ENCODE results near the gene C6orf89.

C6orf89 gene

DNA sequence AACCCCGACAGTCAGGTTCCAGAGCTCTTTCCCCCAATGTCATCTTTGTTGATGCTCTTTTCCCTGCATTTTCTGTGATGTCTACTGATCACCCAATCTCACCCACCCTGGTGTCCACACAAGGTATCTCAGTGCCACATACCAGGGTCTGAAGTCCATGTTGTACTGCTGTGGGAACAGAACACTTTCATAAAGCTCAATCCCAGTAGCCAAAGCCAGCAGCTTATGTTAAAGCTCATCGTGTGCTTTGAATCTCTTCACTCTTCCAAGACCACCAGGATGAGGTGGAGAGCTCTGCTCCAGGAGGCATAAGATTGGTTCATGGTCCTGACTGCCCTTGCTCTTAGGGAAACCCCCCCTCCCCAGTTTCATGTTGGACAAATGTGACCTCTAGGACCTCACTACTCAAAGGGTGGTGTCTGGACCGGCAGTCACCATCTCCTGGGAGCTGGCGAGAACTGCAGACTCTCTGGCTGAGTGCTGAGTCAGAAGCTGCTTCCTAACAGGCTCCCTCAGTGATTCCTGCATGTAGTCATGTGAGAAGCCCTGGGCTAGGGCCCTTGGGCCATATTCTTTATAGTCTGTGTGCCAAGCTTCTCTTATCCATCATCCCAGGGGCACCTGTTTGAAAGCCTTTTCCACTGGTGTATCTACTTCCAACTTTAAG, 33.1 kb upstream of the C6orf89 start:
- DNase-seq, result peak; percentile 26

DNA sequence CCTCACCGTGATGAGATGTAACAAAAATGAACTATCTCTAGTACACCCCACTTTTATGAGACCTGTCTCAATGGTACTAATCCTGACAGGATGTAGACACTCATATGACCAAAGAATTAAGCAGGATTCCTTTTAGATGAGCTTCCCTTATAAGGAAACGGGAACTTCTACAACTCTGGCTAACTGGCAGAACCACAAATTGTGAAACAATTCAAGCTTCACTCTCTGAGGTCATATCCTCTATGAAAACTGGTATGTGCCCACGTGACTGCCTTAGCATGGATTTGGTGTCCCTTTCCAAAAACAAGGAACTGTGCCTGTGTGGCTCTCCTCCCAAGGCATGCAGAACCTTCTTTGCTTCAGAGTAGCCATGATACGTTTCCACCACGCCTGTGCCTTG, 32.4 kb upstream of the C6orf89 start:
- DNase-seq, result peak; percentile 100

- no peak for DNase-seq
Measured at GRCh38 chr6:36855750-36856149, 30.0 kb upstream of the C6orf89 start.

DNA sequence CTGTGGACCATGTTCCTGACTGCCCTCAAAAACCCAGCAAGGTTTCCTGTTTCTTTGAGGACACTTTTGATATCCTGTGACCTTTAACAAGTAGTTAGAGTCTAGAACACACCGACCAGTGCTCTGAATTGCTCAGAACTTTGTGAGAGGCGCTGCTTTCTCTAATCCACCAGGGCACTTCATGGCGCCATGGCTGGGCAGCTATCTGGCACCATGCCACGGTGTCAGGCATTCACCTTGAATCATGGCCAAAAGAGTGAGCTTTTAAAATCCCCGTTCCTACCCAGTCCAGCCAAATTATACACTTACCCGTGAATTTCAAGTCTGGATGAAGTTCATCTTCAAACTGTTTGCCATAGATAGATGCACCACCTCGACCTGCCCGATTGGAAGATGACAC, 29.5 kb upstream of the C6orf89 start:
- no peak for DNase-seq

GRCh38 chr6:36857325-36857724, 28.4 kb upstream of the C6orf89 start:
- no peak for DNase-seq

DNA sequence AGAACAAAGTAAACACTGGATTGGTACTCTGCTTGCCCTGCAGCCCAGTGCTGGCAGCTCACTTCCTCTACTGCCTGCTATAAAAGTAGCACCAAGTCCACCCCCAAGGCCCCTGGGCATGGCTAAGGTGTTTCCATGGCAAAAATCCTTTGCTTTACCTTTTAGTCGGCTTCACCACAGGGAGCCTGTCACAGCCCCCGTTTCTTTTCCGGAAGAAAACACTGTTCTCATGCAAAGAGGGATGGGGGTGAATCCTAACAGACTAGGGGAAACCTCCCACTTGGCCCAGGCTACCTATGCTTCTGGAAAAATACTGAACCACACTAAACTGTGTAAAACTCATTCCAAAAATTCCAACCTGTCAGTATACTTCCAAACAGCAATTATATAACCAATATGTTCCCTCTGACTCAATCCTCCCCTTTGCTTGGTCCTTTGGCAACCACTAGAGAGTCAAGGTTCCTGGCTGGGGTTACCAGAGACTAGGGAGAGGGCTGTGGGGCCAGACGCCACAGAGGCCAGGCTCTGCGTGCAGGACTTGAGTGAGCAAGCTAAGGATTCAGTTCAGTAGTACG, 27.3 kb upstream of the C6orf89 start:
- DNase-seq, result no peak

GRCh38 chr6:36860126-36860525, 25.6 kb upstream of the C6orf89 start:
- DNase-seq, result no peak

DNA sequence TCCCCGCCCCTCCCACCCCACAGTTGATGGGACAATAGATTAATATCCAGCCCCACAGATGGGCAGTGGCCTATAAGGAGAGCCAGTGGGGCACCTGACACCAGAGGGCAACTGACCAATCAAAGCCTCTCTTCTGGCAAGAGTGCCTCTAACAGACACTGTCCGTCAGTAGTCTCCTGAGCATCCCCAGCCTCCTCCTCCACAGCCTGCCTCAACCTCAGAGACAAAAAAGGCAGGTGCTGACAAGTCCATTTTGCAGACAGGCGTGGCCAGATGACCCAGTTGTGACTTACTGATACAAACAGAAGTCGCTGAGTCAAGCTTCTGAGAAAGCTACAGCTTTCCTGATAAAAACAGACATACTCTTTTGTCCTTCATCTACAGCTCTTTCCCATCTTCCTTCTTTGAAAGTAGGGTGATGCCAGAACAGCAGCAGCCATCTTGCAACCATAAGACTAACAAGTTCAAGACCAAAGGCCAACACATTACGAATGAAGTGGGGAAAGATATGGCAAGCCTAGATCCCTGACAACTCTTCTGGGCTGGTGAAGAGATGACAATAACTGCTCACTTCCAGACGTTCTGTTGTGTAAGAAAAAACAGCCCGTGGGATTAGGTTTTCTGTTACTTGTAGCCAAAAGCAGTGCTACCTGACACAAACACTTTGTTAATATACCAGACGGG, 23.4 kb upstream of the C6orf89 start:
- no peak for DNase-seq

DNA sequence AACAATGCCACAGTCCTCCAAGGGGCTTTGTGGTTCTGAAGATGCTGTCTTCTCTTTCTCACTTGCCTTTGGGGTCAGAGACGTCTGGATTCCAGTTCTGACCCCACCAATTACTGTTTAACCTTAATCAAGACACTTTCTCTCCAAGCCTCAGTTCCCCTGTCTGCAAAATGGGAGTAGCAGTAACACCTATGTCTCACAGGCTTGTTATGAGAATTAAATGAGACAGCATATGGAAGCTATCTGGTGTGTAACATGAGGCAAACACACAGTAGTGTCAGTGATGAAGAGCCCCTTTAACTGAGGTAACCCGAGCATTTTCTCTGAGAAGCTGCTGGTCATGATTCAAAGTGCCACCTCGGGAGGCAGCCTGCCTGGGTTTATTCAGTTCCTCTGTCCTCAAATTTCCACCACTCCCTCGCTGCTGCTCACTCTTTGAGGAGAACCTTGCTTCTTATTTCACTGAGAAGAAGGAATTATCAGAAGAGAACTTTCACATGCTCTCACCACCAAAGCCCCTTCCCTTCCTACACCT, 22.8 kb upstream of the C6orf89 start:
- DNase-seq, result no peak

GRCh38 chr6:36863670-36864540, 21.8 kb upstream of the C6orf89 start:
- no peak for DNase-seq

DNA sequence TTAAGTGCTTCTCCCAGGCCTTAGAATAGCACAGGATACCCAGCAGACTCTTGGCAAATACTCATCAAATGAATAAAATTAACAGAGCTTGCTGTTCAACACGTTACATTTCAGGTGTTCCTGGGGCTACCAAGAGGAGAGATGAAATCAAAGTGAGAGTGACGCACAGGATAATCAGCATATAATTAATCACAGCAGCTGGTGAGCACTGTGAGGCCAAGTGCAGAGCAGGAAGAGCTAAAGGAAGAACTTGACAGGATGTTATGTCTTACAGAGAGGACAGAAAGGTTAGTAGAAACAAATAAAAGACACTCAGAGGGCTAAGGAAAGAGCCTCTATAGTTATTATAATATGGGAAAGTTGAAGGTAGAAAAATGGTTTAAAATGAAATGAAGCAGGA, 19.9 kb upstream of the C6orf89 start:
- no peak for DNase-seq

- no peak for DNase-seq
Measured at GRCh38 chr6:36867471-36868224, 18.1 kb upstream of the C6orf89 start.

- DNase-seq, result no peak
Measured at GRCh38 chr6:36871686-36872085, 14.1 kb upstream of the C6orf89 start.

DNA sequence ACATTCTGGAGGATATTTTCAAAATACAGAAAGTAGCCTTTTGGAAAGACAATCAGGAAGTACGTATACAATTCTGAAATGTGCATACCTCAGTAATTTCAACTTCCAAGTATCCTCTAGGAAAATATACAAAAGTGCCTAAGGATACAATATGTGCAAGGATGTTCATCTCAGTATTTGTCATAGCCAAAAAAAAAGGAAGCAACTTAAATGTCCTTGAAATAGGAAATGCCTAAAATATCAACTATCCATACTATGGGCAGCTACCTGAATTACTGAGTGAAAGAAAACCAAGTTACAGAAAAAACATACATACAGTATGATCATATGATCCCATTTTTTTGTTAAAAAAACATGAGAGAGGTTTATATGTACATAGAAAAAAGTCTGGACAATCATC, 12.6 kb upstream of the C6orf89 start:
- peak; percentile 18 for DNase-seq

- DNase-seq, result no peak
Measured at GRCh38 chr6:36873612-36874442, 11.9 kb upstream of the C6orf89 start.

GRCh38 chr6:36874443-36875249, 11.1 kb upstream of the C6orf89 start, which contains the start of gene PPIL1:
TSS of gene PPIL1 (minus strand) at chr6:36874803. CDS start at chr6:36874772, 31 bp downstream.
- peak; percentile 91 for DNase-seq

GRCh38 chr6:36875250-36875633, 10.5 kb upstream of the C6orf89 start:
- no peak for DNase-seq

DNA sequence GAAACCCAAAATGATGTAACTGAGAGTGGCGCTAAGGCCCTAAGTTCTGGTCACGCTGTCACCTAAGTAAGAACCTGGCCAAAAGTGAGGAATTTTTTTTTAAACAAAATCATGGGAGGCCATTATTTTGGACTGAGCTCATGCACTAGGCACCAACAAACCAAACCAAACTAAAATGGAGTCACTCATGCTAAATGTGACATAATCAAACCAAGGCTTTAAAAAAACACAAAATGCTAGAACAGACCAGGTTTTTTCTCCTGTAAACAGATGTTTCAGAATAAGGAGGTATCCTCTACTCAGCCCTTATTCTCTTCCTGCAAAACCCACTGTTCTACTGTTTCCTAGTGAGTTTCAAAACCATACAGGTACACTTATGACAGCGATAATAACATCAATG, 1.1 kb upstream of the C6orf89 start:
- DNase-seq, result no peak

DNA sequence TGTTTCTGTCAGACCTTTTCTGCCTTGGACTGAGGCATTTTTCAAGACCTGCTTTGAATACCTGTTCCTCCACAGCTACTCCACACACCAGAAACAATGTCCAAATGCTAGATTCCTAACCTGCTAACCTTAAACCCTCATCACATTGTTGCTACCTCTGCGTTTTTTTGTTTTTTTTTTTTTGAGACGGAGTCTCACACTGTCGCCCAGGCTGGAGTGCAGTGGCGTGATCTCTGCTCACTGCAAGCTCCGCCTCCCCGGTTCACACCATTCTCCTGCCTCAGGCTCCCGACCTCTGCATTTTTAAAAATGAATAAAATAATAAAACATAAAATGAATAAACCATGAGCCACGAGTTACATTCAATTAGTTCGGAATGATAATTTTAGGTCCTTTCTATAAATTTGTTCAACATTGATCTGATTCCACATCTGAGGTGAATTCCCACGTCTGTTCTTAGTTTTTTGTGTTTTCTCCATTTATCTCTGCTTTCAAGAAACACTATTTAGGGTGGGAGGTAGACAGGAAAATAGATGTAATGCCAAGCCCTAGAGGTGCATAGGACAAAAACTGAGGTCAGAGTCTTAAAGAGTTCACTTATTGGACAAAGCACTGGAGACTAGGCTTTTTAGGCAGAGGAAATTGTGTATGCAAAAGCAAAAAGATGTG, 1.3 kb downstream of the C6orf89 start:
- DNase-seq, result no peak

- no peak for DNase-seq
Measured at GRCh38 chr6:36888115-36888643, 2.4 kb downstream of the C6orf89 start.

Measured in MV-4-11 (cell line).